HG03060 (cell line): ENCODE data around the gene TTC28.
"Not testable (repeated sequence)": the region's sequence is repeated elsewhere in the genome, so short reads cannot be mapped to it uniquely, and the experiment has no call there.

Source experiments
- ATAC-seq: cut with Tn5 transposase; IDR thresholded peaks from one replicate; pipeline ENCODE4 v1.9.1; 2021; ENCODE audit warnings: low read depth, moderate number of reproducible peaks; ENCODE audit not compliant: unreplicated experiment

Gene TTC28

GRCh38 chr22:28171712-28172111, 507.9 kb downstream of the TTC28 start:
- no peak for ATAC-seq

GRCh38 chr22:28171115-28171514, 508.5 kb downstream of the TTC28 start:
- ATAC-seq = no peak

- ATAC-seq = not testable (repeated sequence)
Observed at GRCh38 chr22:28169314-28169713, 510.3 kb downstream of the TTC28 start.

- ATAC-seq = no peak
Observed at GRCh38 chr22:28155808-28156207, 523.8 kb downstream of the TTC28 start.

- no peak for ATAC-seq
Observed at GRCh38 chr22:28154861-28155260, 524.8 kb downstream of the TTC28 start.

GRCh38 chr22:28151151-28151816, 528.4 kb downstream of the TTC28 start:
- ATAC-seq = no peak

- ATAC-seq = no peak
Observed at GRCh38 chr22:28148816-28149465, 530.7 kb downstream of the TTC28 start.

- no peak for ATAC-seq
Observed at GRCh38 chr22:28147401-28147800, 532.2 kb downstream of the TTC28 start.

- ATAC-seq = no peak
Observed at GRCh38 chr22:28146401-28147314, 533.0 kb downstream of the TTC28 start.

GRCh38 chr22:28143961-28144745, 535.5 kb downstream of the TTC28 start:
- ATAC-seq = no peak

GRCh38 chr22:28143241-28143865, 536.3 kb downstream of the TTC28 start:
- ATAC-seq = no peak

GRCh38 chr22:28142361-28142961, 537.2 kb downstream of the TTC28 start:
- no peak for ATAC-seq

GRCh38 chr22:28141614-28142013, 538.0 kb downstream of the TTC28 start:
- no peak for ATAC-seq

- ATAC-seq = no peak
Observed at GRCh38 chr22:28139961-28140360, 539.7 kb downstream of the TTC28 start.

GRCh38 chr22:28139516-28139915, 540.1 kb downstream of the TTC28 start:
- no peak for ATAC-seq

- ATAC-seq = no peak
Observed at GRCh38 chr22:28137036-28137435, 542.6 kb downstream of the TTC28 start.

GRCh38 chr22:28132466-28132865, 547.2 kb downstream of the TTC28 start:
- no peak for ATAC-seq

GRCh38 chr22:28129319-28129962, 550.2 kb downstream of the TTC28 start:
- ATAC-seq = no peak

GRCh38 chr22:28128827-28129226, 550.8 kb downstream of the TTC28 start:
- no peak for ATAC-seq
